Mucosa of stomach (tissue), 1 donor: ENCODE measurements around the gene CPLANE1.

Experiments
- H3K27me3 ChIP-seq: one replicate; pipeline ENCODE4 v1.7.0; 2013; ENCODE audit warnings: mild to moderate bottlenecking, low read length; ENCODE audit not compliant: control insufficient read depth, insufficient read depth
- H3K36me3 ChIP-seq: one replicate; pipeline ENCODE4 v1.7.0; 2013; ENCODE audit warnings: low read length; ENCODE audit not compliant: control insufficient read depth, insufficient read depth
- H3K4me1 ChIP-seq: one replicate; pipeline ENCODE4 v1.7.0; 2013; ENCODE audit warnings: mild to moderate bottlenecking, low read length; ENCODE audit not compliant: control insufficient read depth, insufficient read depth
- H3K4me3 ChIP-seq: one replicate; pipeline ENCODE4 v1.7.0; 2013; ENCODE audit warnings: low read length
- H3K9ac ChIP-seq: one replicate; pipeline ENCODE4 v1.7.0; 2013; ENCODE audit warnings: mild to moderate bottlenecking, low read length, moderate library complexity
- H3K9me3 ChIP-seq: one replicate; pipeline ENCODE4 v1.7.0; 2013; ENCODE audit warnings: mild to moderate bottlenecking, low read length, moderate library complexity; ENCODE audit not compliant: control insufficient read depth
- donor health status: Pancreatic carcinoma.

CPLANE1 gene

DNA sequence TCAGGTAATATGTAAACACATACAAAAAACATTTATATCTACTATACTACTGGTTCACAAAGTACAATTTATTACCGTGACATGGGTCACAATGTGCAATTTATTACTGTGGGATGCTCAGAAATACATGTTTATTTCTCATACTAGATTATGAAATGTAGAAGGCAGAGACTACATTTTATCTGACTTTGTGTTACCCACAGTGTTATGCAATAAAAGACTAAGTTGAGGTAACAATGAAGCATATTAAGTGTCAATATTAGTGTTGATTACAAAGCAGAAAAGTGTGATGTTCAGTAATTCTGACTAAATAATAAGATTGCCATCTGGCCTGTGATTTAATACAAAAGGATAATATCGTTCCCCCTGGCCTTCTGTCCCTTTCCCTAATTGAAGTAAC is 42.4 kb downstream of the CPLANE1 start:
- no peaks in the 10 kb centered on the region for H3K9me3 ChIP-seq
- no peaks in the 10 kb centered on the region for H3K36me3 ChIP-seq

GRCh38 chr5:37198842-37199241 is 50.3 kb downstream of the CPLANE1 start:
- H3K9me3 ChIP-seq: no peaks in the 10 kb centered on the region
- H3K27me3 ChIP-seq: no peaks in the 10 kb centered on the region
- no peaks in the 10 kb centered on the region for H3K4me1 ChIP-seq
- no peak overlapping the region for H3K9ac ChIP-seq
- no peak overlapping the region for H3K4me3 ChIP-seq
- H3K36me3 ChIP-seq: no peaks in the 10 kb centered on the region

More for the DNA sequence above, 42.4 kb downstream of the CPLANE1 start:
- no peak overlapping the region for H3K4me3 ChIP-seq
- no peak overlapping the region for H3K9ac ChIP-seq
- no peaks in the 10 kb centered on the region for H3K27me3 ChIP-seq
- H3K4me1 ChIP-seq: no peaks in the 10 kb centered on the region

- no peaks in the 10 kb centered on the region for H3K4me1 ChIP-seq
- H3K36me3 ChIP-seq: no peaks in the 10 kb centered on the region
- no peak overlapping the region for H3K9ac ChIP-seq
- no peaks in the 10 kb centered on the region for H3K9me3 ChIP-seq
- no peaks in the 10 kb centered on the region for H3K27me3 ChIP-seq
- no peak overlapping the region for H3K4me3 ChIP-seq
Measured at GRCh38 chr5:37198061-37198460, 51.1 kb downstream of the CPLANE1 start.

DNA sequence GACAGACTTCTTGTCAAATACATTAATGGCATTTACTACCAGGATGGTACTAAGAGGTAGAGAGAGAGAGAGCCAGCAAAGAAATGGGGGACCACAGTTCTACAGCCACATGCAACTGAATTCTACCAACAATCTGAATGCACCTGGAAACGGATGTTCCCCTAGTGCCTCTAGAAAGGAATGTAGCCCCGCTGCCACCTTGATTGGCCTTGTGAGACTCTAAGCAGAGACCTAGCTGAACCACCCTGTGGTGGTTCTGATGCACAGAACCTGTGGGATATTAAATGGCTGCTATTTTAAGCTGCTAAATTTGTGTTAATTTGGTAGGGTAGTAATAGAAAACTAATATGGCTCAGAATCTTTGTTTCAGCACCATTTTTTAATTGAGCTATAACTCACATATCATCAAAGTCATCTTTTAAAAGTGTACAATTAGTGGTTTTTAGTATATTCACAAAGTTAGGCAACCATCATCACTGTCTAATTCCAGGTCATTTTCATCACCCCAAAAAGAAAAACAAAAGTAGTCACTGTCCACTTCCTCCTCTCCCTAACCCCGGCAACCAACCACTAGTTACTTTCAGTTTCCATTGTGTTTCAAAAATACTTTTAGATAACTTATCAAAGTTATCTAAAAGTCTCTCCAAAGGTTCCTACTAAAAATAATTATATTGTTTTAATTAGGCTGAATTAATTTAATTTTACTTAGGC is 51.7 kb downstream of the CPLANE1 start:
- Histone ChIP-seq H3K27me3 (no peaks in the 10 kb centered on the region), H3K4me1 (no peaks in the 10 kb centered on the region), H3K36me3 (no peaks in the 10 kb centered on the region), H3K4me3 (no peak overlapping the region), H3K9me3 (no peaks in the 10 kb centered on the region), H3K9ac (no peak overlapping the region)

DNA sequence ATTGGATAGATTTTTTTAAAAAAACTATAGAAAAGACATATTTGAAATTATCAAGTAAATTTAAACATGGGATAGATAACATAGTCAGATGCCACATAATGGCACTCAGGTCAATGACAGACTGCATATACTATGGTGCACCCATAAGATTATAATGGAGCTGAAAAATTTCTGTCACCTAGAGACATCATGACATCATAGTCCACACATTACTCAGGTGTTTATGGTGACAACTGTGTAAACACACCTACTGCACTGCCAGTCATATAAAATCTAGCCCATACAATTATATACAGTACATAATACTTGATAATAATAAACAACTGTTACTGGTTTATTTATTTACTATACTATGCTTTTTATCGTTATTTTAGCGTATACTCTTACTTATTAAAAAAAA is 58.6 kb downstream of the CPLANE1 start:
- Histone ChIP-seq H3K36me3 (no peaks in the 10 kb centered on the region), H3K27me3 (no peaks in the 10 kb centered on the region), H3K4me3 (no peak overlapping the region), H3K4me1 (no peaks in the 10 kb centered on the region), H3K9ac (no peak overlapping the region), H3K9me3 (no peaks in the 10 kb centered on the region)

- H3K9ac ChIP-seq: no peak overlapping the region
- H3K4me1 ChIP-seq: no peaks in the 10 kb centered on the region
- H3K9me3 ChIP-seq: no peaks in the 10 kb centered on the region
- no peaks in the 10 kb centered on the region for H3K36me3 ChIP-seq
- no peak overlapping the region for H3K4me3 ChIP-seq
- no peaks in the 10 kb centered on the region for H3K27me3 ChIP-seq
Measured at GRCh38 chr5:37189355-37189754, 59.8 kb downstream of the CPLANE1 start.

DNA sequence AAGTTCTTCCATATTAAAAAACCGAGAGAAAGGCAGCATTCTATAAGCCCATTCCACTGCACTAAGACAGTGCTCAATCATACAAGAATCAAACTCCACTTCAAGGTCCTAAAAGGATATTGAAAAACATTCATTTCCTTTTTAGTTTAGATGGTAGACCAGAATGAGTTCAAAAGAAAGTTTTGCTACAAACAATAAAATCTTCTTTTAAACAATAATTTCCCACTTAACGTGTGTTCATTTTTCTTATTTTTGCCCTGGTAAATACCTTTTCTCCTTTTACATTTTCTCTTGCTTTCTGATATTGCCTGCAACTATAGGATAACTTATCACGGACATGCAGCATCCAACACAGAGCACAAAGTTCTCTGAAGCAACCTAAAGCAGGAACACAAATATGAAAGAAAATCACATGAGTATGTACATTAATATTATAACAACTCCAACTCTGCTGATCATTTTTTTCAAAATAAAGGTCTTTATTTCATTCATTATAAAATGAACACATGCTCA is 61.7 kb downstream of the CPLANE1 start:
- Histone ChIP-seq H3K9me3 (no peaks in the 10 kb centered on the region), H3K4me1 (no peaks in the 10 kb centered on the region), H3K4me3 (no peak overlapping the region), H3K36me3 (no peaks in the 10 kb centered on the region), H3K9ac (no peak overlapping the region), H3K27me3 (no peaks in the 10 kb centered on the region)

DNA sequence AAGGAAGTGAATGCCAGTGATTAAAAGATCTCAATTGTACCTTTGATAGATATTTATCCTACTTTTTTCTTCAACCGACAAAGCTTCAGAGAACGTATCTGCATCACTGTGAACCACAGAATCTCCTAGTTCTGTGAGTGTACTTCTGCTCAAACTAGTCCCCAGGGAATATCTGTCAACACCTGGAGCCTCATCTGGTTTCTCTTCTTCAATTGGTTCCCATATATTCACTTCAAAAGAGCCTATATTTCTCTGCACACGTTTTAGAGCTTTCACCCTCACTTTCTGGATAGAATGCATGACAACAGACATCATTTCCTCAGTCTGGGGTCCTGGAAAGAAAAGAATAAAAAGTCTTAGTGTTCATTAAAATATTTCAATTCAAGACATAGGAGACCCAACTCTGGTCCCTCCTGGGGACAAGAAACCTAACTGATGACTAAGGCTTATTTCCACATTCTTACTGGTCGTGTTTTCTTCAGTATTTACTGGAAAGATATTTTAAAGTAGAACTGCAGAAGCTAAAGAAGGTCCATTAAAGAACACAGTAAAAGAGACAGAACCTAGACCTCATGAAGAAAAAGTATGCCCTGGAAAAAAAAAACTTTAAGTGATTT is 64.3 kb downstream of the CPLANE1 start:
- Histone ChIP-seq H3K9me3 (no peaks in the 10 kb centered on the region), H3K27me3 (no peaks in the 10 kb centered on the region), H3K4me3 (no peak overlapping the region), H3K9ac (no peak overlapping the region), H3K4me1 (no peaks in the 10 kb centered on the region), H3K36me3 (no peaks in the 10 kb centered on the region)

- H3K9me3 ChIP-seq: no peaks in the 10 kb centered on the region
- H3K4me1 ChIP-seq: no peaks in the 10 kb centered on the region
- H3K4me3 ChIP-seq: no peak overlapping the region
- H3K9ac ChIP-seq: no peak overlapping the region
- no peaks in the 10 kb centered on the region for H3K36me3 ChIP-seq
- no peaks in the 10 kb centered on the region for H3K27me3 ChIP-seq
Measured at GRCh38 chr5:37182667-37183066, 66.5 kb downstream of the CPLANE1 start.

DNA sequence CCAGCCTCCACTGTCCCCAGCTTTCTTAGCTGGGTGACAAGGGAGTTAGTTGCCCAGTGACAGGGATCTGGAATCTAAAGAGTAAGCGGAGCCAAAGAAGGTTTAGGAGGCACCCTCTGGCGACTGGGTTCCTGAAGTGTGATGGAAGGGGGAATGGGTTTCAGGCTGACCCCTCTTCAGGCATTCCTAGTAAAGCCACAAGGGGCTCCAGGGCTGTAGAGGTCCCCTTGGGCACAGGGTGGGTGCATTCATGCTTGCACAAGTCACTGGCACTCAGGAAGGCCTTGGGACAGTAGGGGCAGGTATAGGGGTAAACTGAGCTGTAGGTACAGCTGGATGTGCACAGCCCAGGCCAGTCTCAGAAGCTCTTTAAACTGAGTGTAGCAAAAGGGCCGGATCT is 74.2 kb downstream of the CPLANE1 start:
- Histone ChIP-seq H3K36me3 (no peaks in the 10 kb centered on the region), H3K27me3 (no peaks in the 10 kb centered on the region), H3K4me1 (no peaks in the 10 kb centered on the region)

DNA sequence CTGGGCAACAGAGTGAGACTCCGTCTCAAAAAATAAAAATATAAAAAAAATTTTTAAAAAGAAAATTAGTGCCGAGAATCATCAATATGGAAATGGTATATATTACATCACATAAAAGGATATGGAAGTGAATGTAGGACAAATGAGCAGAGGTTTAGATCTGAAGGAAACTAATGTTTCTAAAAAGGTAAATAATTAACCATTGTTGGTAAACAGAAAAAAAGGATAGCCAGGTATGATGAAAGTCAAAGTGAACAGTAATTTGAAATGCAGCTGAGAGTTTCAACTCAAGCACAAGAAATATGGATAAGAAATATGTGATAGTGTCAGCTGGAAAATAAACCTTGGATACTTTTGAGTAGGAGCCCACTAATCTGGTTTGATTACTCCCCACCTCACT is 76.2 kb downstream of the CPLANE1 start:
- Histone ChIP-seq H3K9me3 (no peaks in the 10 kb centered on the region), H3K36me3 (no peaks in the 10 kb centered on the region), H3K9ac (no peak overlapping the region), H3K4me3 (no peak overlapping the region), H3K4me1 (no peaks in the 10 kb centered on the region), H3K27me3 (no peaks in the 10 kb centered on the region)

More for the DNA sequence above, 74.2 kb downstream of the CPLANE1 start:
- Histone ChIP-seq H3K9ac (no peak overlapping the region), H3K9me3 (no peaks in the 10 kb centered on the region), H3K4me3 (no peak overlapping the region)

DNA sequence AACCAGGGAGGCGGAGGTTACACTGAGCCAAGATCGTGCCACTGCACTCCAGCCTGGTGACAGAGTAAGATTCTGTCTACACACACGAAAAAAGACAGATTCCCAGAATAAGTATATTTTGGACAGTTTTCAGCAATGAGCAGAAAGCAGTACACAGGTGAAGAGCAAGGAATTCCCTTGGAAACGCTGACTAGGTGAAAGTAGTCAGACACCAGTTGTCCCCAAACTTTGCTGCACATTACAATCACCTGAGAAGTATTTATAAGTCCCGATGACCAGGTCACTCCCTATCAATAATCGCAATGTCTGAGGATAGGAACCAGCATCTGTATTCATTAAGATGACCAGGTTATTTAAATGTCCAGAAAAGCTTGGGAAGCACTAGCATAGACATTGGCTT is 78.3 kb downstream of the CPLANE1 start:
- no peaks in the 10 kb centered on the region for H3K9me3 ChIP-seq
- peaks cover 4% of the 10 kb centered on the region for H3K4me1 ChIP-seq
- no peaks in the 10 kb centered on the region for H3K27me3 ChIP-seq
- no peak overlapping the region for H3K4me3 ChIP-seq
- H3K36me3 ChIP-seq: no peaks in the 10 kb centered on the region
- H3K9ac ChIP-seq: no peak overlapping the region
